Umbilical cord (tissue), 2 donors: ENCODE measurements around the gene DNHD1. TPM values are rescaled to one million over a fixed set of nuclear protein-coding genes. Genes with fewer than 3 reads are reported as not detected.
A peak's percentile ranks its signal among the peaks of the same experiment; 100 is the strongest.

Experiments
- DNase-seq: peaks from one replicate; pipeline ENCODE4 v3.0.0-alpha.2; 2015; ENCODE audit warnings: low spot score
- total RNA-seq: library from RNA; depleted of rRNA; stranded (reverse); fragments of >200 nt; gene quantifications from one replicate; pipeline ENCODE4 v1.2.3, GENCODE V29; 2014; ENCODE audit warnings: low replicate concordance; ENCODE audit not compliant: insufficient read depth

The DNHD1 gene
- total RNA-seq, 1 donor from 2014 or later: 9.1 TPM

GRCh38 chr11:6563121-6563619, 66.1 kb downstream of the DNHD1 start:
- DNase-seq: no peak

GRCh38 chr11:6563667-6564066, 66.6 kb downstream of the DNHD1 start:
- no peak for DNase-seq

- DNase-seq: no peak
These were observed 68.2 kb downstream of the DNHD1 start for GRCh38 chr11:6565325-6565724.

GRCh38 chr11:6565988-6566703, 69.1 kb downstream of the DNHD1 start:
- no peak for DNase-seq

GRCh38 chr11:6566704-6567370, 69.8 kb downstream of the DNHD1 start:
- DNase-seq: no peak

- no peak for DNase-seq
These were observed 70.3 kb downstream of the DNHD1 start for GRCh38 chr11:6567371-6567745.

GRCh38 chr11:6568191-6568918, 71.3 kb downstream of the DNHD1 start:
- peak; percentile 57 for DNase-seq

- DNase-seq: no peak
These were observed 72.6 kb downstream of the DNHD1 start for GRCh38 chr11:6569706-6570105.

- DNase-seq: no peak
These were observed 73.8 kb downstream of the DNHD1 start for GRCh38 chr11:6570691-6571427.

GRCh38 chr11:6571434-6572008, 74.4 kb downstream of the DNHD1 start:
- DNase-seq: no peak

- peak; percentile 86 for DNase-seq
These were observed 75.1 kb downstream of the DNHD1 start for GRCh38 chr11:6572215-6572614.

GRCh38 chr11:6574816-6575715, 78.0 kb downstream of the DNHD1 start:
- DNase-seq: peak; percentile 46

GRCh38 chr11:6576471-6577373, 79.6 kb downstream of the DNHD1 start:
- DNase-seq: peak; percentile 97

GRCh38 chr11:6578134-6578533, 81.1 kb downstream of the DNHD1 start:
- no peak for DNase-seq

- no peak for DNase-seq
These were observed 82.6 kb downstream of the DNHD1 start for GRCh38 chr11:6579681-6580080.

GRCh38 chr11:6583584-6583983, 86.5 kb downstream of the DNHD1 start:
- DNase-seq: no peak

GRCh38 chr11:6584528-6584927, 87.4 kb downstream of the DNHD1 start:
- no peak for DNase-seq

- DNase-seq: no peak
These were observed 89.6 kb downstream of the DNHD1 start for GRCh38 chr11:6586434-6587359.
